ENCODE data around the gene EPAS1. TPM values are rescaled to one million over a fixed set of nuclear protein-coding genes. Genes with fewer than 3 reads are reported as not detected.

The EPAS1 gene
- total RNA-seq, 1 donor from 2014 or later: 1,419 TPM

GRCh38 chr2:46296216-46296839 lies 879 bp upstream of the EPAS1 start:
- Histone ChIP-seq H3K36me3 (no peaks in the 10 kb centered on the region), H3K27ac (peak overlapping the region; percentile 98), H3K27me3 (ENCODE audit: low read depth) (no peaks in the 10 kb centered on the region), H3K4me3 (peak overlapping the region; percentile 78), H3K4me1 (peaks cover 19% of the 10 kb centered on the region), H3K9me3 (no peaks in the 10 kb centered on the region)
- ATAC-seq (peak; percentile 2 to 6), DNase-seq (peak; percentile 81)
- TF ChIP-seq CTCF (IDR thresholded peaks at IDR 0.05): no peak
- intact Hi-C loops (cut with DNase I): no loop called here

- H3K27me3 ChIP-seq (ENCODE audit: low read depth): no peaks in the 10 kb centered on the region
- no peaks in the 10 kb centered on the region for H3K36me3 ChIP-seq
- intact Hi-C loops (cut with DNase I): no loop called here
- DNase-seq (peak; percentile 91), ATAC-seq (peak; percentile 82)
- H3K27ac ChIP-seq: peak overlapping the region; percentile 98
- H3K9me3 ChIP-seq: no peaks in the 10 kb centered on the region
- peak overlapping the region; percentile 78 for H3K4me3 ChIP-seq
- peaks cover 30% of the 10 kb centered on the region for H3K4me1 ChIP-seq
- no peak for TF ChIP-seq CTCF (IDR thresholded peaks at IDR 0.05)
Observed at GRCh38 chr2:46297546-46298271, 502 bp downstream of the EPAS1 start.

GRCh38 chr2:46298272-46298521 lies 990 bp downstream of the EPAS1 start:
- H3K27ac ChIP-seq: peak overlapping the region; percentile 98
- H3K4me1 ChIP-seq: peaks cover 35% of the 10 kb centered on the region
- no peaks in the 10 kb centered on the region for H3K9me3 ChIP-seq
- DNase-seq (no peak), ATAC-seq (peak in 1 of 2 donors; percentile 3)
- no peak for TF ChIP-seq CTCF (IDR thresholded peaks at IDR 0.05)
- peak overlapping the region; percentile 78 for H3K4me3 ChIP-seq
- H3K36me3 ChIP-seq: no peaks in the 10 kb centered on the region
- no peaks in the 10 kb centered on the region for H3K27me3 ChIP-seq (ENCODE audit: low read depth)
- intact Hi-C loops (cut with DNase I): no loop called here

- DNase-seq (peak; percentile 78), ATAC-seq (peak; percentile 46 to 47)
- Histone ChIP-seq H3K4me1 (peaks cover 40% of the 10 kb centered on the region), H3K27ac (peak overlapping the region; percentile 98), H3K9me3 (no peaks in the 10 kb centered on the region), H3K4me3 (peak overlapping the region; percentile 78), H3K27me3 (ENCODE audit: low read depth) (no peaks in the 10 kb centered on the region), H3K36me3 (no peaks in the 10 kb centered on the region)
- intact Hi-C loops (cut with DNase I): no loop called here
- peak; percentile 30 for TF ChIP-seq CTCF (IDR thresholded peaks at IDR 0.05)
Observed at GRCh38 chr2:46298522-46299353, 1.5 kb downstream of the EPAS1 start.

GRCh38 chr2:46299365-46300263 lies 2.4 kb downstream of the EPAS1 start:
- DNase-seq (peak; percentile 87), ATAC-seq (peak; percentile 20 to 41)
- intact Hi-C loops (cut with DNase I): no loop called here
- no peaks in the 10 kb centered on the region for H3K27me3 ChIP-seq (ENCODE audit: low read depth)
- no peak for TF ChIP-seq CTCF (IDR thresholded peaks at IDR 0.05)
- H3K4me3 ChIP-seq: peak overlapping the region; percentile 78
- no peaks in the 10 kb centered on the region for H3K9me3 ChIP-seq
- peaks cover 49% of the 10 kb centered on the region for H3K4me1 ChIP-seq
- no peaks in the 10 kb centered on the region for H3K36me3 ChIP-seq
- peak overlapping the region; percentile 98 for H3K27ac ChIP-seq

Measured in lower lobe of right lung (tissue), 2 donors.